LoVo (cell line): ENCODE measurements around the gene BLOC1S3.
A peak's percentile ranks its signal among the peaks of the same experiment; 100 is the strongest.

ENCODE experiments used
- DNase-seq: peaks from one replicate; pipeline ENCODE4 v3.0.0-alpha.2; 2016; ENCODE audit warnings: low spot score

The BLOC1S3 gene

GRCh38 chr19:45146251-45146650 is 32.3 kb upstream of the BLOC1S3 start:
- no peak for DNase-seq

DNA sequence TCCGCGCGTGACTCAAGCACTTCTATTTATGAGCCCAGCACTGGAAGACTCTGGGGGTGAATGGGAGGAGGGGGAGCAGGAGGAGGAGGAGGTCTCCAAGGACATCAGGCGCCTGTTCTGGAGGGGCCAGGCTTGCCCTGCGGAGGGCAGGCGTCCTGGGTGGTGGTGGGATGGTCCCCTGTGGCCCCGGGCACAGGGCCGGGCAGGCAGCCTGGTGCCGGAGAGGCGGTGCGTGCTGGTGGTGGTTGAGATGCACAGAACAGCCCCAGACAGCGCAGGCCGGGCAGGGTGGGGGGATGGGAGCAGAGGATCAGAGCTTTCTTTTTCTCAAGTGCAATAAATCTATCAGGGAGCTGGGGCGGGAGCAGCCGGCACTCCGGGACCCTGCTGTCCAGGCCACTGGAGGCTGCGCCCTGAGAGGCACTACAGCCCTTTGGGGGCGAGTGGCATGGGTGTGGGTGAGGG is 31.8 kb upstream of the BLOC1S3 start:
- DNase-seq: no peak

GRCh38 chr19:45147835-45148676 is 30.5 kb upstream of the BLOC1S3 start:
- DNase-seq: no peak

DNA sequence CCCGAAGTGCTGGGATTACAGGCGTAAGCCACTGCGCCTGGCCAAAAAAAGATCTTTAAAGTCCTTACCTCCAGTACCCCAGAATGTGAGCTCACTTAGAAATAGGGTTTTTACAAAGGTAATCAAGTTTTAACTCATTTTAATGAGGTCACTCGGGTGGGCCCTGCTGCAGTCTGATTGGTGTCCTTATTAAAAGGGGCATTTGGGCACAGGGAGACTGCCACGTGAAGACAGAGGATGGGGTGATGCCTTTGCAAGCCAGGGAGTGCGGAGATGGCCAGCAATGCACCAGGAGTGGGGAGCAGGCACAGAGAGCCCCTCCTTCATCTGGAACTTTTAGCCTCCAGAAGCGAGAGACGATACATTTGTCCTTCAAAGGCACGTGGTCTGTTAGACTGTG is 29.5 kb upstream of the BLOC1S3 start:
- no peak for DNase-seq

DNA sequence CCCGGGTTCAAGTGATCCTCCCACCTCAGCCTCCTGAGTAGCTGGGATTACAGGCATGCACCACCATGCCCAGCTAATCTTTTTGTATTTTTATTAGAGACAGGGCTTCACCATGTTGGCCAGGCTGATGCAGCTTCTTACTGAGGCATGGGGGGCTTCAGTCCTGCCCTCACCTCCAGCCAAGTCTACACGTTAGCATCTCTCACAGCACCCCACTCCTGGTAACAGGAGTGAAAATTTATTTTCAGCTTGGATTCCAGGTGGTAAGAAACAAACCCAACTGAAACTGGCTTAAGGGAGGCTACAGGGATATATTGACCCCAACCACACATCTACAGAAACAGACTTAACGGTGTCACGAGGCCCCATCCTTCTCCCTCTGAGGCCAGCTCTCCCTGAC is 28.4 kb upstream of the BLOC1S3 start:
- no peak for DNase-seq

GRCh38 chr19:45150751-45151281 is 27.8 kb upstream of the BLOC1S3 start:
- DNase-seq: peak; percentile 26

- no peak for DNase-seq
These were observed 27.3 kb upstream of the BLOC1S3 start for GRCh38 chr19:45151320-45151719.

- DNase-seq: no peak
These were observed 26.6 kb upstream of the BLOC1S3 start for GRCh38 chr19:45151821-45152503.

DNA sequence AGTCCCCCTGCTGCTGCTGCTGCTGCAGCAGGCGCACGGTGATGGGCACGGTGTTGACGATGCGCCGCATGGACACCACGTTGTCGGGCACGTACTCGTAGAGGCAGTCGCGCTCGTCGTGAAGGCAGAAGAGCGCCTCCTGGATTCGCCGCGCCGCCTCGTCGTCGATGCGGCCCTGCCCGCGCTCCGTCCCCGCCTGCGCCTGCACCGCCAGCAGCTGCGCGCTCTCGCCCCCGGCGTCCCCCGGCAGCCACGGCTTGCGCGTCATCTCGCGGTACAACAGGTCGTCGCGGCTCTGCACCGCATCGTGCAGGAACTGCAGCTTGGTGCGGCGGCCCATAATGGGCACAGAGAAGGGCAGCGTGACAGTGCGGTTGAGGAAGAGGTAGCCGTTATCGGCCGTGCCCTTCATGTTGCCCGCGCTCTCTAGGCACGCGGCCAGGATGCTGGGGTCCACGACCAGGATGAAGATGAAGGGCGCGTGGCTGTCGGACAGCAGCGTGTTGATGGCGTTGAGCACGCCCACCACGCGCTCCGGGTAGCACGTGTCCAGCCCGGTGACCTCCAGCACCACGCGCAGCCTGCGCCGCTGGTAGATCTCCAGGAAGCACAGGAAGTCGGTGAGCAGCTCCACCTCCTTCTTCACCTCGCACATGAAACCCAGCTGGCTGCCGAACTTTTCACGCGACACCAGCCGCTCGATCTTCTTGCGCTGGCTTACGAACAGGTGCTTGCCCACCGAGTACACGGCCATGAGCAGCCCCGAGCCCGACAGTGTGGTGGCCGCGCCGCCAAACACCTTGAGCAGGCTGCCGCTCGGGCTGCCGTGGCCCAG is 25.9 kb upstream of the BLOC1S3 start:
- no peak for DNase-seq

DNA sequence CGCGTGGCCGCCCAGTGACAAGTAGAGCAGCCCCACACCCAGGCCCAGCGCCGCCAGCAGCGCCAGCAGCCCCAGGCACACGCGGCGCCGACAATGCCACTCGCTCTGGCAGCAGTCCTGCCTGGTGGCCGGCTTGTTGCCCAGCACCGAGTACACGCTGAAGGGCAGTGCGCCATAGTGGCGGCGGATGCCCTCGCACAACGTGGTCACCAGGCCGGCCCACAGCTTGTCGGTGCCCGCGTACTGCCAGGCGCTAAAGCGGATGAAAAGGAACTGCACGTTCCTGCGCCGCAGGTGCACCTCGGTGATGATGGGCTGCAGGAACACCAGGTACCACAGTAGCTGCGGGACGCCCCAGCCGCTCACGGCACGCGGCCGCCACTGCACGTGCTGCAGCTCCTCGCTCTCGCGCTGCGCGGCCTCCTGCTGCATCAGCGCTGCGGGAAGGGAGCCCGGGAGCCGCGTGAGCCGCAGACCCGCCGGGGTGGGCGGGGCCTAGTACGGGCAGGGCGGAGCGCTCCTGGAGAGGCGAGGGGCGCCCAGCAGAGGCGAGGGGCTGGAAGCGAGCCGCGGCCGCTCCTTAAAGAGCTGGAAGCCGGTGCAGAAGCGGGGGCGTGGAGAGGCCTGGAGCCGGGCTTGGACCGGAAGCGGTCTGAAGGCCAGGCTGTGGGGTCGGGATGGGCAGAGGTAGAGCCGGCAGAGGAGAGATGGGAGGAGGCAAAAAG is 25.1 kb upstream of the BLOC1S3 start:
- DNase-seq: no peak

DNA sequence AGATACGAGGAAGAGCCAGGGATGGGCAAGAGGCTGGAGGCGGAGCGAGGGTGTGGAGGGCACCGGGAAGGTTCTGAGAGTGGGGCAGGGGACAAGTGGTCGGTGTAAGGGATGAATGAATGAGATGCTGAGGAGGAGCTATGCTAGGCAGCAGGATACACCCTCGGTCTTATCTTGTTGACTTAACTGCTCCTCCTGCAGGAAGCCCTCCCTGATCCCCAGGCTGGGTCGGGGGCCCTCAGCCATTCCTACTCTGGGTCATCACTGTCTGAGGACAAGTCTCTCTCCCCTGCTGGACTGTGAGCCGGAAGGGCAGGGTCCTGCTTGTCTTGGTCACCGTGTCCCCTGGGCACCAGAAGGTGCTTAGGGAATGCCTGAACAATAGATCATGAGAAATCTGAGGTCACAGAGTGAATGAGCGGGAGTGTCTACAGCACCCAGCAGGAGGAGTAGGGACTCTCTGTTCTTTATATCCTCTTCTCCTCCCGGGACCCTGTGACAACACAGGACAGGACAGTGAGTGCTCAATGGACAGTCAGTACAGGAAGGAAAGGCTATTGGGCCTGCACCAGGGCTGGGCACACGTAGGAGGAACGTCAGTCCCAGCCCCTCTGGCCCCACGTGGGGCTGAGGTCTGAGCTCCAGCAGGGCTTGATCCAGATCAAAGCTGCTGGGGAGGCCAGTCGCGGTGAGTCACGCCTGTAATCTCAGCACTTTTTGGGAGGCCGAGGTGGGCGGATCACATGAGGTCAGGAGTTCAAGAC is 24.3 kb upstream of the BLOC1S3 start:
- peak; percentile 65 for DNase-seq

GRCh38 chr19:45156011-45156630 is 22.5 kb upstream of the BLOC1S3 start:
- DNase-seq: no peak

DNA sequence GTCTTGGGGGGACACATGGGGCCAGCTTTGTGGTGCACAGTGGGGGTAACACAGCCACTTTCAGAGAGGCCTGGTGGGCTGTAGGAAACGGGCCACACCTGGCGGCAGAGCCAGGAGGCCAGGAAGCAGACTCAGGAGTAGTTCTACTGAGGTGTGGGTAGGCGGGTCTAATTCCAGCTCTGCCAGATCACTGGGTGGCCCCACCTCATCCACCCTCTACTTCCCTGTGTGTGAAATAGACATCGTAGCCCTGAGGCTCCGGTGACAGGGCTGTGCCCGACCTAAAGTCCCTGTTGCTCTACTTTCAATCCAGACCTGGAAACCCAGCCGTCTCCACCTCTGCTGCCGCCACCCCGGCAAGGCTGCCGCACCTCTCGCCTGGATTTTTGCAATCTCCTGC is 21.8 kb upstream of the BLOC1S3 start:
- DNase-seq: no peak

- no peak for DNase-seq
These were observed 19.9 kb upstream of the BLOC1S3 start for GRCh38 chr19:45158503-45159209.

DNA sequence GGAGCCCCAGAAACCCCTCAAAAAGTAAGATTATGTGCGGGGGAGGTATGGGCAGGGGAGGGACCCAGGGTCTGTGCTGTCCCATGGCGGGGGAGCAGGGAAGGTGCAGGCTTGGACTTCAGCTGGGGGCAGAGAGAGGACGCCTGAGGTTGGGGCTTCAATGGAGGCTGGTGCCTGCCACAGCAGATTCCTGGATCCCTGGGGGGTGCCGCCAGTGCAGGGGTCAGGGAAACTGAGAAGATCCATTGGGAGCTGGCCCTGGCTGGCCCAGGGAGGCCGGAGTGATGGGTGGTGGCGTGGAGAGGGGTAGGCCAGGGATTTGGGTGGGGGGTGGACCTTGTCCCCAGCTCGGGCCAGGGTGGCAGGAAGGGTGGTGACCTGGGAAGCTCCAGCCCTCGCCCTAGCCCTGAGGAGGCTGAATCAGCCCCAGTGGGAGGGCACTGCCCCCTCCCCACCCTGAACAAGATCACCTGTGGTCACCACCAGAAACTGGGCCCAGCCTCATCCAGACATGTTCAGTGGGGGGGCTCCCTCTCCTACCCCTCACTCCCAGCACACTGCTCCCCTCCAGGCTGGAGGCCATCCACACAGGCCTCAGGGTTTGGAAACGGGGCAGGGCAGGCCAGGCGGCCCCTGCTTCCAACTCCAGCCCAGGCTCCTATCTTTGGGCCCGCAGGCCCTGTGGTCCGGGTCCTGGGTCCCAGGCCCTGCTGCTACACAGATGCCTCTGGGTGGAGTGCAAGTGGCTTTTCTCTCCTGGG is 19.2 kb upstream of the BLOC1S3 start:
- DNase-seq: no peak

GRCh38 chr19:45159971-45160324 is 18.6 kb upstream of the BLOC1S3 start:
- no peak for DNase-seq

DNA sequence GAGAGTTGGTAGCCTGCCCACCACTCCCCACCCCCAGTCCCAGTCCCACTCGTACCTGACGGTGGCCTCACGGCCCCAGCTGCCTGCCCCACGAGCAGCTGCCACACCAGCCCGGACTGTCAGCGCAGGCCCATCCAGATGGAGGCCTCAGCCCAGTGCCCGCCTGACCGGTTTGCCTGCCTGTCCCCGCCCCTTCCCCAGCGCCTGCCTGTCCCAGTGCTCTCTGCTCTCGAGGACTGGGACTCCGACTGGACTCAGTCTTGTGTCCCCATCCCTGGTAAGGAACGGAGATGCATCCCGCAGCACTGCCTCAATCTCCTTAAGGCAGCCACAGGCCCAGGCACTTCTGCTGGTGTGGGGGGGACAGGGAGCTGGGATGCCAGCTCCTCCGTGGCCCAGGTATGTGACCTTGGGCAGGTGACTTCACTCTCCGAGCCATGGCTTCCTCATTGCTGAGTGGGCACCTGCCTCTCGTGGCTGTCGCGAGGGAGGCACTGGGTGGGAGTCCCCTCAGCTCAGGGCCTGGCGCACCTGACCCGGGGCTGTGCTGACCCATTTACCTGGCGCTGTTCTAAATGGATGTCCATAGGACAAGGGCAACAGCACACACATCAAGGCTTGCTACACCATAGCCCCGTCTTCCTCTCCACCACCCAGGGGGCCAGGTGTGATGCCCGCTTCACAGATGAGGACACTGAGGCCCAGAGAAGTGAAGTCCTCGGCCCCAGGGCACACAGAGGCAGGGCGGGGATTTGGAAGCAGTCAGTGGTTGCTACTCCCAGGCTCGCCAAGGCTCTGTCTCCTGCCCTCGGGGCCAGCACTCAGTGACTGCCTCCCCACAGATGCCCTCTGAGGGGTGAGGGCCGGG is 17.5 kb upstream of the BLOC1S3 start, which contains the start of gene NKPD1:
Gene NKPD1, minus strand, starts transcription at position 113 of the 868 bp plus-strand sequence. CDS start 832 bp downstream, outside the sequence.
- DNase-seq: no peak
